GM18520 (cell line): ENCODE data around the gene PELI2.
"Not testable (repeated sequence)": the region's sequence is repeated elsewhere in the genome, so short reads cannot be mapped to it uniquely, and the experiment has no call there.

Experiments
- ATAC-seq: cut with Tn5 transposase; IDR thresholded peaks from one replicate; pipeline ENCODE4 v1.9.1; 2021; ENCODE audit not compliant: unreplicated experiment

PELI2 gene

DNA sequence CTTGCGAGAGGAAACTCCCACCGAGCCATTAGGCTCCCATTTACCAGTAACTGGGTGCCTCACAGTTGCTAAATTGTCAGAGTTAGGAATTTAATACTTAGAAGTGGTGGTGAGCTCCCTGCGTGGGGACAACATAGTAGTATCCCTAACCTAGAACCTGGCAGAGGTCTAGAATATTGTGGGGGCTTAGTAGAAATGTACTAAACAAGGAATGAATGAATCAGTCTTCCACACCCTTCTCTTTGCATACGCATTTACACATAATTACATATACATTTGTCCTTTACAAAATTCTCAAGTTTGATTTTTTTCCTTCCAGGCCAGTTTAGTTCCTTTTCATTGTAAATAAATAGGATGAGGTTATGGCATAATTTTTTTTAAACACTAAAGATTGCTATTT lies 24.1 kb downstream of the PELI2 start:
- no peak for ATAC-seq

- ATAC-seq: no peak
These were observed 24.8 kb downstream of the PELI2 start for GRCh38 chr14:56143025-56143424.

GRCh38 chr14:56144176-56144575 lies 26.0 kb downstream of the PELI2 start:
- ATAC-seq: no peak

GRCh38 chr14:56145181-56145769 lies 27.1 kb downstream of the PELI2 start:
- ATAC-seq: no peak

GRCh38 chr14:56145965-56146364 lies 27.8 kb downstream of the PELI2 start:
- ATAC-seq: no peak

GRCh38 chr14:56147449-56147848 lies 29.2 kb downstream of the PELI2 start:
- ATAC-seq: no peak

GRCh38 chr14:56147986-56148901 lies 30.0 kb downstream of the PELI2 start:
- no peak for ATAC-seq

- ATAC-seq: no peak
These were observed 30.9 kb downstream of the PELI2 start for GRCh38 chr14:56149151-56149550.

DNA sequence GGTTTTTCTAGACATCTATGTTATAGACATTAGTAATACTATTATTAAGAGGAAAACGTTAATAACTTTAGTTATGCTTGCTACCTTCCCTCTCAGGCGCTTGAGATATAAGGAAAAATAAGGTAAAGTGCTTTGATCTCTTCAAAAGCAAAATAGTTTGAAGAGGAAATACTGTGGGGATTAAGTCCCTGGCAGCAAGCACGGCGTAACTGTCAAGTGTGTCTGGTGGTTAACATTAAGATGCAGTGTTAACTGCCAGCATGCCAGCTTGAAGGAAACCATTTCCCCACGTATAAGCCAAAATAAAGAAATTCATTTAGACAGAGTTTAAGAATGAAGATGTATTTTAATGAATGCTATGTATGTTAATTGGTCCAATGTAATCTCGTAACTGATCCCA lies 31.8 kb downstream of the PELI2 start:
- ATAC-seq: no peak

GRCh38 chr14:56150645-56151345 lies 32.6 kb downstream of the PELI2 start:
- no peak for ATAC-seq

DNA sequence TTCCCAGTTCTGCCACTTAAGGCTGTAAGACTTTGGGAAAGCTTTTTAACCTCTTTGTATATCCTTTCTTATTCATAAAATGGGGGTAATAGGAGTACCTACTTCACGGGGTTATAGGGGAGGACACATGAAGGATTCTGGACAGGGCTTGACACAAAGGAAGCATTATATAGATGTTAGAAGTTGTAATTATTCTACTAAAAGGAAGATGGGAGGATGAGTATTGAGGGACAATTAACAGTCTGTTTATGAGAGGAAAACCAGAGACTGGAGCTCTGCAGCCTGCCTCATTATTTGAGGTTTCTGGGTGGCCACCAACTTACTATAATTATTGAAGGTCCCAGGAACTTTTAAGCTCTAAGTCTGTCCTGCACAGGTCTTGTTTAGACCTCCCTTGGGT lies 34.0 kb downstream of the PELI2 start:
- no peak for ATAC-seq

DNA sequence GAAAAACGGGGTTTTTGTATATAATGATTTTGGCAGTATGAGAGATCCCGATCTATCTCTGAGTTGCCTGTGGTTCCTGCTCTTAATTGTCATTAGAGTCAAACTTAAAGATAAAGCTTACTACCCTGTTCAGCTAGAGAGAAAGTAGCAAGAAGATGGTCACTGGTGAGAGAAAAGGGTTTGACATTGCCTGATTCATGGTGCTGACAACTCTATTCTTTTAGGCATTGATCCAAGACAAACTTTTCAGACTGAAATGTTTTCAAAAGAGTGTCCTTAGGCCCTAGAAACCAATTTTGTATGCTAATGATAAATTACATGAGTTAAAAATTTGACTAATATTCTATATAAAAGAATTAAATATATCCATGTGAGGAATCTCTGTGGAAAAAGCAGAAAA lies 35.1 kb downstream of the PELI2 start:
- no peak for ATAC-seq

GRCh38 chr14:56154321-56154720 lies 36.1 kb downstream of the PELI2 start:
- no peak for ATAC-seq

GRCh38 chr14:56156096-56156495 lies 37.9 kb downstream of the PELI2 start:
- no peak for ATAC-seq

DNA sequence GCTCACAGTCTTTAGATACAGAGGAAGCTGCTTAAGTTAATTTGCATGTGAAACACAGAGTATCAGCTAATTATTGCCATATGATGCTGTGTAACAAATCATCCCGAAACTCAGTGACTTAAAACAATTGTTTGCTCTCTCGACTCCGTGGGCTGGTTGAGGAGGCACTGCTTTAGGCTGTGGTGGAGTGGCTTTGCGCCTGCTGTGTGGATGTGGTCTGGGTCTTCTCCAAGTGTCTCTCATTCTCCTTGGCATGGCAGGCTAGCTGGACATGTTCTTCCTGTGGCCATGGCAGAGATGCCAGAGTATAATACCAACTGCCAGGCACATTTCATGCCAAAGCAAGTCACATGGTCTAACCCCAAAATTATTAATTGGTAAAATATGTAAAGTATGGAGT lies 40.9 kb downstream of the PELI2 start:
- ATAC-seq: no peak

DNA sequence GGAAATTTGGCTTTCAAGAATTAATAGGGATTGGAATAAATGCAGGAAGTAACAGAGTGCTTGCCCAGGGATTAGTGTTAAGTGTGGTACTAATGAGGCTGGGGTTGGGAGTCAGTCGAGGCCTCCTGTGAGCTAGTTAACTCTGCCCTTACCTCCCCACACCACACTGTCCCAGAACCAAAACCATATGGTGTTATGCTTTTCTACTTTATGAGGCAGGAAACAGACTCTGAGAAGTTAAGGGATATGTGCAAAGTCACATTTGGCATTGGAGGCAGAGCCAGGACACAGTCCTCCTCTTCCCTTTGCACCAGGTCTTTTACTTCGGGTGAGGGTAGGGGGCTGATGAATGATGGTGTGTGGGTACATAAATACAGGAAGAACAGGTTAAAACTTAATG lies 41.9 kb downstream of the PELI2 start:
- no peak for ATAC-seq

- no peak for ATAC-seq
These were observed 43.4 kb downstream of the PELI2 start for GRCh38 chr14:56161658-56162057.

DNA sequence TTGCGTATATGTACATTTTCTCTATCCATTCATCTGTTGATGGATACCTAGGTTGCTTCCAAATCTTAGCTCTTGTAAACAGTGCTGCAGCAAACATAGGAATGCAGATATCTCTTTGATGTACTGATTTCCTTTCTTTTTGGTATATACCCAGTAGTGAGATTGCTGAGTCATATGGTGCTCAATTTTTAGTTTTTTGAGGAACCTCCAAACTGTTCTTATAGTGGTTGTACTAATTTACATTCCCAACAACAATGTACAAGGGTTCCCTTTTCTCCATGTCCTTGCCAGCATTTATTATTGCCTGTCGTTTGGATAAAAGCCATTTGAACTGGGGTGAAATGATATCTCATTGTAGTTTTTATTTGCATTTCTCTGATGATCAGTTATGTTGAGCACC lies 44.3 kb downstream of the PELI2 start:
- ATAC-seq: no peak

GRCh38 chr14:56166579-56166978 lies 48.4 kb downstream of the PELI2 start:
- ATAC-seq: not testable (repeated sequence)

GRCh38 chr14:56168007-56168616 lies 49.9 kb downstream of the PELI2 start:
- ATAC-seq: no peak

- ATAC-seq: no peak
These were observed 51.8 kb downstream of the PELI2 start for GRCh38 chr14:56170028-56170427.
